PFSK-1 (cell line): Measurements from ENCODE around the gene TOE1.

Experiments used
- POLR2AphosphoS5 ChIP-seq: IDR thresholded peaks from 2 replicates; pipeline ENCODE4 v1.6.1; 2012; ENCODE audit warnings: low read depth, mild to moderate bottlenecking, control low read depth, low read length, moderate library complexity
- SIN3A ChIP-seq: IDR thresholded peaks from 2 replicates; pipeline ENCODE4 v1.6.1; 2012; ENCODE audit warnings: mild to moderate bottlenecking, low read length, moderate library complexity, borderline replicate concordance; ENCODE audit not compliant: insufficient read depth
- TAF1 ChIP-seq: IDR thresholded peaks from 2 replicates; pipeline ENCODE4 v1.6.1; 2012; ENCODE audit warnings: low read length, control low read depth, borderline replicate concordance; ENCODE audit not compliant: insufficient read depth

DNA sequence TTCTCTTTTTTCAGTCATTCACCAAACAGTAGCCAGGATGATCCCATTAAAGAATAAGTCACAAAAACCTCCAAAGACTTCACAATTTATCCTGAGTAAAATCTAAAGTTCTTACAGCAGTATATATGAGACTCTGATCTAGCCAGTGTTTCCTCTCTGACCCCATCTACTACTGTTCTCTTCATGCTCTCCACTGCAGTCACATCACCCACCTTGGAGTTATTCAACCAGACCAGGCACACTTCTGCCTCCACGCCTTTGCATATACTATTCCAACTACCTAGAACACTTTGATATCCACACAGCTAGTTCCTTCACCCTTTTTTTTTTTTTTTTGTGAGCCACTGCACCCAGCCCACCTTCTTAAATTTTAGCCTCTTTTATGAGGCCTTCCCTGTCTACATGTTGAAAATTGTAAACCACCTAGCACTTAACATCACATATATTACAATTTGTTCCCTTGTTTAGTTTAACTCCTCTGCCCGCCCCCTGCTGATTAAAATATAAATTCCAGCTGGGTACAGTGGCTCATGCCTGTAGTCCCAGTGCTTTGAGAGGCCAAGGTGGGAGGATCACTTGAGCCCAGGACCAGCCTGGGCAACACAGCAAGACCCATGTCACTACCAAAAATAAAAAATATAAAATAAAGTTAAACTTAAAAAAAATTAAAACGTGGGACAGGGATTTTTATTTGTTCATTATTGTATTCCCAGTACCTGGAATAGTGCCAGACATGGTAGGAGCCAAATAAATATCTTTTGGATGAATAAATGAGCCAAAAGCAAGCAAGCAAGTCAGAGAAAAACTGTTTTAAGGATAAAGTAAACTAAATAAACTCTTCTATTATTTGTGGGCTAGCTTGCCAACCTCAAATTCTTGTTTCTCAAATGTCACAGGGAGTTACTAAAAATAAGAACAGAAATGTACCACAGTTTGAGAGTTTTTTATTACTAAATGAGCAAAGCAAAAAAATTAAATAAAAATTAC lies 35.4 kb downstream of the TOE1 start:
- no peak for TF ChIP-seq POLR2AphosphoS5
- TF ChIP-seq SIN3A, result no peak
- TF ChIP-seq TAF1, result no peak
